RWPE1 (cell line): ENCODE data around the gene FALEC.

Experiments
- CTCF ChIA-PET: fragments of 350-600 bp; sonication (Branson Sonifier 250); formaldehyde crosslinking; extraction: SDS; loops from one replicate; lab custom pipeline; 2021; lab: Yijun Ruan, JAX
- POLR2A ChIA-PET: fragments of 400-600 bp; formaldehyde crosslinking; extraction: SDS; loops from one replicate; lab custom pipeline; 2020; ENCODE audit warnings: antibody characterized with exemption; ENCODE audit not compliant: low non-redundant PET; lab: Yijun Ruan, JAX
- DNase-seq: peaks from one replicate; pipeline ENCODE4 v3.0.0; 2012; ENCODE audit warnings: low spot score
- H3K27ac ChIP-seq: fragments of 450-650 bp; 2 replicates; pipeline ENCODE4 v1.5.1; 2017
- CTCF ChIP-seq: fragments of 450-650 bp; conservative IDR thresholded peaks from 2 replicates; pipeline ENCODE4 v1.5.1; 2017; ENCODE audit warnings: low read depth, mild to moderate bottlenecking

FALEC gene

GRCh38 chr1:150507912-150508864, 7.4 kb upstream of the FALEC start, which contains the start of gene ECM1:
Gene ECM1 (plus strand): TSS chr1:150508109. CDS start chr1:150508210, 101 bp downstream.
- ChIA-PET CTCF (interaction anchor here (0.7 kb wide), 1 partner anchor 399 kb away, joined by 4 read pairs; no protein-coding TSS in a partner anchor), POLR2A (no interaction called here)
- peak within 1 kb of the TSS; percentile 89 for H3K27ac ChIP-seq
- TF ChIP-seq CTCF = no peak
- peak; percentile 85 for DNase-seq

GRCh38 chr1:150508982-150509381, 6.6 kb upstream of the FALEC start:
- TF ChIP-seq CTCF = no peak
- POLR2A ChIA-PET = no interaction called here
- CTCF ChIA-PET = no interaction called here
- peak overlapping the region; percentile 89 for H3K27ac ChIP-seq
- no peak for DNase-seq

- CTCF ChIA-PET = interaction anchor here (0.6 kb wide), 1 partner anchor 9 kb away, joined by 5 read pairs; no protein-coding TSS in a partner anchor
- TF ChIP-seq CTCF = no peak
- peak overlapping the region; percentile 89 for H3K27ac ChIP-seq
- POLR2A ChIA-PET = no interaction called here
- no peak for DNase-seq
Observed at GRCh38 chr1:150511551-150511950, 4.0 kb upstream of the FALEC start.

- DNase-seq = no peak
- ChIA-PET POLR2A (no interaction called here), CTCF (no interaction called here)
- no peak for TF ChIP-seq CTCF
- H3K27ac ChIP-seq = peak overlapping the region; percentile 89
Observed at GRCh38 chr1:150511985-150512660, 3.4 kb upstream of the FALEC start.

GRCh38 chr1:150512846-150513245, 2.7 kb upstream of the FALEC start:
- no peak for TF ChIP-seq CTCF
- no peak for DNase-seq
- ChIA-PET POLR2A (no interaction called here), CTCF (no interaction called here)
- peak overlapping the region; percentile 89 for H3K27ac ChIP-seq

- POLR2A ChIA-PET = no interaction called here
- no peak for TF ChIP-seq CTCF
- DNase-seq = peak; percentile 62
- CTCF ChIA-PET = interaction anchor here (0.5 to 1.7 kb wide), 3 partner anchors 46 to 195 kb away, joined by 3 to 6 read pairs (median 4); no protein-coding TSS in a partner anchor
- peak overlapping the region; percentile 89 for H3K27ac ChIP-seq
Observed at GRCh38 chr1:150513351-150513791, 2.2 kb upstream of the FALEC start.
